Stimulated activated naive CD4-positive, alpha-beta T cell (primary cell): ENCODE results near the gene SDF4.
"Not testable (repeated sequence)": the region's sequence is repeated elsewhere in the genome, so short reads cannot be mapped to it uniquely, and the experiment has no call there.

Source experiments
- DNase-seq, 6 experiments: peaks; one replicate each; lab custom pipeline; 2025; lab: John Stamatoyannopoulos, UW

The SDF4 gene

DNA sequence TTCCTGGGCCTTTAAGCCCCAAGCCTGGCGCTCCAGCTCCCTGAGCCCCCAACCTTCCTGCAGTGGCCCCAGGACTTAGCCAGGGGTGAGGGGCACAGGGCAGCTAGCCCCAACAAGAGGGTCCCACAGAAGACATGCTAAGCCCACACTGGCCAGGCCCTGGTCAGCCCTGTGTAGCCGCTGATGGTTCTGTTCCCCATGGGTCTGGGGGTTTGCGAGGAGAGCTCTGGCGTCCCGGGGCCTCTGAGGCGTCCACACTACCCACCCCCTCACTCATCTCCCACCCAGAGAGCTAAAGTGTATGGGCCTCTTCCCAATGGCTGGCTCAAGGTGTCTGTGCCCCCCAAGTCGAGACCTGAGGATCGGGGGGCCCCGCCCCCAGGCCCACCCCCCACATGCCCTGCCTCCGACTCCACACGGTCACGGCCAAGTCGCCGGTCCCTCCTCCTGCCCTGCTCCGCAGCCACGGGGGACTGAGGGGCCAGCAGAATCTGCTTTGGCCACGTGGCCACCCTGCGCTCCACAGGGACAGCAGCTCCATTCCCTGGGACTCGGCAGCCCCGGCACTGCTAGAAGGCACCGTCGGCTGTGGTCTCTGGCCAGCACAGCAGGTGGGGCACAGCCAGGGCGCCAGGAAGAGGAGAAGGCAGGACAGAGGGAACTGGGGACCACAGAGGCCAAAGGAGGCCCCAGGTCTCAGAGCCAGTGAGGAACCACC is 33.2 kb downstream of the SDF4 start:
- no peak for DNase-seq

DNA sequence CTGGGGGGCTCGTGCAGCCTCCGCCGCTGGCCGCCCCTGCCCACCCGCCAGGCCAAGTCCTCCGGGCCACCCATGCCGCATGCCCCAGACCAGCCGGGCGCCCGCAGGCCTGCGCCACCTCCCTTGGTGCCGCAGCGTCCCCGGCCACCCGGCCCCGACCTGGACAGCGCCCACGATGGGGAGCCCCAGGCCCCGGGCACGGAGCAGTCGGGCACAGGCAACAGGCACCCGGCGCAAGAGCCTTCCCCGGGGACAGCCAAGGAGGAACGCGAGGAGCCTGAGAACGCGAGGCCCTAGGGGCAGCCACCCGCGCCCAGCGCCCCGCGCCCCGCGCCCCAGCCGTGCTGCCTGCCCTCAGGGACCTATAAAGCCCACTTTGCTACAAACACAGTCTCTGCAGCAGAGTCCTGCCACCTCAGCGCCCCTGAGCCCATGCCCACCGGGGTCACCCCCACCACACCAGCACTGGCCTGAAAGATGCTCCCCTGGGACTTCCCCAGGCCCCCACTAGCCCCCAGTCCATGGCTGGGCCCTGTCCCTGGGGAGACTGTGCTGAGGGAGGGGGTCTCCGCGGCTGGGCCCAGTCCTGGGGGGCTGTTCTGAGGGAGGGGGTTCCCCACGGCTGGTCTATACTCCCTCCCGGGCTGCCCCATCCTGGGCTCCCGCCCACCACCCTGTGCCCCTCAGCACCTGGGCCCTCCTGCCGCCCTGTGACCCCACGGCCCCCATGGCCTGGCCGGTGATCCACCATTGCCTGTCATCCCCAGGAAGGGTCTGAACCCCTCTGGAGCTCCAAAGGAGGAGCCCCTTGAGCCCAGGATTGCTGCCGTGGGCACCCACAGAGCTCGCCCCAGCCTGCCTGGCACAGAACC is 34.0 kb downstream of the SDF4 start:
- DNase-seq, result no peak

DNA sequence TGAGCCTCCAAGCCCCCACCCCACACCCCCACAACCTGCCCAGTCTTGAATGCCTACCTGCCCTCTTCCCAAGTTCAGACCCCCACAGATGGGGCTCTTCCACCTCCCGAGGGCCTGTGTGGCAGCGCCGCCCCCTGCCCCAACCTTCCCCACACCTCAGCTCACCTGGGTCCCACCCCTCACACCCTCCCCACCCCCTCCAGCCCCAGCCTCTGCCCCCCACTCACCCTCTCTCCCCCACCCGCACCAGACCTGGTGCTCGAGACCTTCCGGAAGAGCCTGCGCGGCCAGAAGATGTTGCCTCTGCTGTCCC is 34.7 kb downstream of the SDF4 start:
- no peak for DNase-seq

DNA sequence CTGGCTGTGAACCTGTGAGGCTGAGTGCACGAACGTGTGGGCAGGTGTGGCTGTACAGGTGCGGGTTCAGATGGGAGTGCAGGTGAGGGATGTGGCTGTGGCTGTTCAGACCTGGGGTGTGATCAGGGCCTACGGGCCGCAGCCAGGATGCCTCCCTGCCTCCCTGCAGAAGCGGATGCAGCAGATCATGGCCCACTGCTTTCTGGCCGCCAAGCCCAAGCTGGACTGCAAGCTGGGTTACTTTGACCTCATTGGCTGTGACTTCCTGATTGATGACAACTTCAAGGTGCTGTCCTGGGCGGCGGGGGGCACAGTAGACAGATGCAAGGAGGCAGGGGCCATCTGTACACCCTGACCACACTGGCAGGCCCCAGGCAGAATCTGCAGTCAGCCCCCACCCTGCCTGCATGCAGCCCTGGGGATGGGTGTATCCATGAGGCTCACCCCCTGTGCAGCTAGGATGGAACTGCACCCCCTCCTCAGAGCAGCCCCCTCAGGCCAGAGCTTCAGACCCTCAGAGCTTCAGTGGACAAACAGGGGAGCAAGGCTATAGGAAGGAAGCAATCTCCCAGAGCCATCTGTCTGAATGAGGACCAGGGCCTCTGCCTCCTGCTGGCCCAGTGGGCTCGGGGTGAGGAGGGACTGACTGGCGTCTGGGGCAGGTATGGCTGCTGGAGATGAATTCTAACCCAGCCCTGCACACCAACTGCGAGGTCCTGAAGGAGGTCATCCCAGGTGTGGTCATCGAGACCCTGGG is 35.2 kb downstream of the SDF4 start:
- no peak for DNase-seq

DNA sequence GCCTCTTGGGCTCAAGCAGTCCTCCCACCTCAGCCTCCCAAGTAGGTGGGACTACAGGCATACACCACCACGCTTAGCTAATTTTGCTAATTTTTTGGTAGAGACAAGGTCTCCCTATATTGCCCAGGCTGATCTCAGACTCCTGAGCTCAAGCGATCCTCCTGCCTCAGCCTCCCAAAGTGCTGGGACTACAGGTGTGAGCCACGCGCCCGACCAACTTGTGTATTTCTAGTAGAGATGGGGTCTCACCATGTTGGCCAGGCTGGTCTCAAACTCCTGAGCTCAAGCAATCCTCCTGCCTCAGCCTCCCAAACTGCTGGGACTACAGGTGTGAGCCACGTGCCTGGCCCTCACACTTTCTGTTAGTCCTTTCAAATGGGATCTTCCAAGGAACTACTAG is 36.1 kb downstream of the SDF4 start:
- not testable (repeated sequence) for DNase-seq

DNA sequence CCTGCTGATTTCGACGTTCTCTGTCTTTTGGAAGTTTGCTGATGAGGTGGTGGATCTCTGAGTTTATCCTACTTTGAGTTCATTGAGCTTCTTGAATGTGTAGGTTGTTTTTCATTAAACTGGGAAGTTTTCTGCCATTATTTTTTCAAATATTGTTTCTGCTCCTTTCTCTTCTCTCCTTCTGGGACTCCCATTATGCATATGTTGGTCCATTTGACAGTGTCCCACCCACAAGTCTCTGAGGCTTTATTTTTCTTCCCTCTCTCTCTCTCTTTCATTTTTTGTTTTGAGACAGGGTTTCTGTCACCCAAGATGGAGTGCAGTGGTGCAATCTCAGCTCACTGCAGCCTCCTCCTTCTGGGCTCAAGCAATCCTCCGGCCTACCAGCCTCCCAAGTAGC is 37.1 kb downstream of the SDF4 start:
- DNase-seq, result no peak

DNA sequence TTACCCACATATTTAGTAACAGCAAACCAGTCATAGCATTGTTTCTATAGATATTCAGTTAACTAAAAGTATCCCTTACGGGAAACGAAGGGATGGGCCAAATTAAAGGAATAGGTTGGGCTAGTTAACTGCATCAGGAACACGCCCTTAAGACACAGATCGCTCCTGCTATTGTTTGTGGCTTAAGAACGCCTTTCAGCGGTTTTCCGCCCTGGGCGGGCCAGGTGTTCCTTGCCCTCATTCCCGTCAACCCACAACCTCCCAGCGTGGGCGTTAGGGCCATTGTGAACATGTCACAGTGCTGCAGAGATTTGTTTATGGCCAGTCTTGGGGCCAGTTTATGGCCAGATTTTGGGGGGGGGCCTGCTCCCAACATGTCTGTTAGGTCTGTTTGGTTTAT is 40.1 kb downstream of the SDF4 start:
- DNase-seq, result no peak

DNA sequence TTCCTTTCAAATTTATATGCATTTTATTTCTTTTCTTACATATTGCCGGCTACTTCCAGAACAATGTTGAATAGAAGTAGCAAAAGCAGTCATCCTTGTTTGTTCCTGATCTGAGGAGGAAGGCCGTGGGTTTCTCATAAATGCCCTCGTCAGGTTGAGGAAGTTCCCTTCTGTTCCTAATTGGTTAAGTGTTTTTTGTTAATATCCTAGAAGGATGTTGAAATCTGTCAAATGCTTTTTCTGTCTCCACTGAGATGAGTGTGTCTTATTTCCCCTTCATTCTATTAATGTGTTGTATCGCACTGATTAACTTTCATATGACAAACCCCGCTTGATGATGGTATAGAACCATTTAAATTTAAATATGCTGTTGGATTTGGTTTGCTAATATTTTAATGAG is 42.7 kb downstream of the SDF4 start:
- DNase-seq, result no peak

DNA sequence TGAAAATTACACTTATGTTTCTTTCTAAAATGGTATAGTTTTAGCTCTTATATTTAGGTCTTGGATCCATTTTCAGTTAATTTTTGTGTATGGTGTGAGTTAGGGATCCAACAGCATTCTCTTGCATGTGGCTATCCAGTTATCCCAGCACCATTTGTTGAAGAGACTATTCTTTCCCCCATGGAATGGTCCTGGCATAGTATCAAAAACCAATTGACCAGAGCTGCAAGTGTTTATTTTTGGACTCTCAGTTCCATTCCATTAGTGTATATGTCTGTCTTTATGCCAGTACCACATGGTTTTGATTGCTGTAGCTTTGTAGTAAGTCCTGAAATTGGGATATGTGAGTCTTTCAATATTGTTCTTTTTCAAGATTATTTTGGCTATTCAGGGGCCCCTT is 43.9 kb downstream of the SDF4 start:
- no peak for DNase-seq

DNA sequence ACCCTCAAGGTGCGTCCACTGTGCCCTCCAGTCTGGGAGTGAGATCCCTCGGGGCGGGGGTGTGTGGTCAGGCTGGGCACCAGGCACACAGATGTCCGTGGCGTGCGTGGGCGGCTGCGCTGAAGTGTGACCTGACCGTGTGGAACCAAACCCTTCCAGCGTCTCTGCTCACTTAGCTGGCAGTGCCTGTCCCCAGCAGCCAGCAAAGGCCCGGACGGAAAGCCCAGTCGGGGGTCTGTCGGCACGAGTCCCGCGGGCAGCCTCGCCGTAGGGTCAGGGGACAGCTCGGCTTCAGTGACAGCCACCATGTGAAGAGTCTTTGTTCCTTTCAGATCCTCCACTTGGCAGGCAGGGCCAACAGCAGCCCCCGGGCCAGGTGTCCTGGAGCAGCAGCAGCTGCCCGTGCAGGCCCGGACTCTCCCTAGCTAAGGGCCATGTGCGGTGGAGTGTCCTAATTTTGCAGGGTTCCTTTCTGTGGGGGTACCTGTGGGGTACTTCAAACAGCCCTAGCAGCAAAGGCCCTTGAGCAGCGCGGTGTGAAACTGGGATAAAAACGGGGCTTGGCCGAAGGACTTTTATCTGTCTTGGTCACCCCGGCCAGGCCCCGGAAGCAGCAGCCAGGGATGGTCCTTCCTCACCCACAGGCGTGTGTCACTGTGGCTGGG is 46.6 kb downstream of the SDF4 start:
- no peak for DNase-seq

DNA sequence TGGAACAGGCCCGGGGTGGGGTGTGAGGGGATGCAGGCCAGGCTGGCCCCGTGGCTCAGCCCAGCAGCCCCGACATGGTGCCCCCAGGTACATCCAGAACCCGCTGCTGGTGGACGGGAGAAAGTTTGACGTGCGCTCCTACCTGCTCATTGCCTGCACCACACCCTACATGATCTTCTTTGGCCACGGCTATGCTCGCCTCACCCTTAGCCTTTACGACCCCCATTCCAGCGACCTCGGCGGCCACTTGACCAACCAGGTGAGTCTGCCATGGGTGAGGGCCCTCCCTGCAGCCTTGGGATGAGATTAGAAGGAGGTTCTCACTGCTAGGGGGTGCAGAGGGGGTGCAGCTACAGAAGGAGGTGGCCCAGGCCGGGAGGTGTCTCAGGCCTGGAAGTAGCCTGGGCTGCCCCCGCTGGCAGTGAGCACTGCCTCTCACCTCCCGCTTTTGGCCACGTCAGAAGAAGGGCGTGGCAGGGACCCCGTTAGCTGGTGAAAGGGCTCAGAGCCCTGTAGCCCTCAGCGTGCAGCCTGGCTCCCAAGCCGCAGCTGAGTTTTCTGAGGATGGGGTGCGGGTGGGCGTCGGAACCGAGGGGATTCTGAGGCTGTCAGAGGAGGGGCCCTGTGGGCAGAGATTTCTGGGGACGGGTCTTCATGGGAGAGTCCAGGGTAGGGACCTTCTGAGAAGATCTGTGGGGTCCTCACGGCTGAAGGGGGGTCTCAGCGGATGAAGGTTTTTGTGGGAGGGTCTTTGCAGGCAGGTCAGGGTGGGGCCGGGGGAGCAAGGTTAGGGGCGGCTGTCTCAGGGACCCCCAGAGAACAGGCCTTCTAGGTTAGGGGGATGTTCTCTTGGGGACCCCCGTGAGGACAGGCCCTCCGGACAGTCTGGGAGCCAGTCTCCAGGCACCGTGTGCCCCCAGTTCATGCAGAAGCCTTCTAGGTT is 47.7 kb downstream of the SDF4 start:
- no peak for DNase-seq

DNA sequence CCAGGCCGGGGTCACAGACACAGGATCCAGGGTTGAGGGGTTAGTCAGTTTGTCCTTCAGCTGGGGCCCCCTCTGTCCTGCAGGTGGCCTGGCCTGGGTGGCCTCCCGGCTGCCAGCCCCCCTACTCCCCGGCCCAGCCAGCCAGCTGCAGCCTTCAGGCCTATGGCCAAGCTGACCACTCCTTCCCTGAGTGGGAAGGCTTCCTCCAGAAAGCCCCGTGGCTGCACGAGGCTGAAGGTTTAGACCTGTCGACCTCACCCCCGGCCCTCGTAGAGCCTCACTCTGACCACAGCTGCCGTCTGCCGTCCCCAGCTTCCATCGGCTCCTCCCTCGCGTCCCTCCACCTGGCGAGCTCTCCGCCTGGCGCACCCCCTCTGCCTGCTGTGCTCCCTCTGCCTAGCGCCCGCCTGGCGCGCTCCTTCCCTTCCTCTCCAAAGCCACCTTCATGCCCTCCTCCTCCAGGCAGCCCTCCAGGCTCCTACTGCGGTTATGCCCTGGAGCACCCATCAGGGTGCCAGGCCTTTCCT is 48.5 kb downstream of the SDF4 start:
- DNase-seq, result no peak

DNA sequence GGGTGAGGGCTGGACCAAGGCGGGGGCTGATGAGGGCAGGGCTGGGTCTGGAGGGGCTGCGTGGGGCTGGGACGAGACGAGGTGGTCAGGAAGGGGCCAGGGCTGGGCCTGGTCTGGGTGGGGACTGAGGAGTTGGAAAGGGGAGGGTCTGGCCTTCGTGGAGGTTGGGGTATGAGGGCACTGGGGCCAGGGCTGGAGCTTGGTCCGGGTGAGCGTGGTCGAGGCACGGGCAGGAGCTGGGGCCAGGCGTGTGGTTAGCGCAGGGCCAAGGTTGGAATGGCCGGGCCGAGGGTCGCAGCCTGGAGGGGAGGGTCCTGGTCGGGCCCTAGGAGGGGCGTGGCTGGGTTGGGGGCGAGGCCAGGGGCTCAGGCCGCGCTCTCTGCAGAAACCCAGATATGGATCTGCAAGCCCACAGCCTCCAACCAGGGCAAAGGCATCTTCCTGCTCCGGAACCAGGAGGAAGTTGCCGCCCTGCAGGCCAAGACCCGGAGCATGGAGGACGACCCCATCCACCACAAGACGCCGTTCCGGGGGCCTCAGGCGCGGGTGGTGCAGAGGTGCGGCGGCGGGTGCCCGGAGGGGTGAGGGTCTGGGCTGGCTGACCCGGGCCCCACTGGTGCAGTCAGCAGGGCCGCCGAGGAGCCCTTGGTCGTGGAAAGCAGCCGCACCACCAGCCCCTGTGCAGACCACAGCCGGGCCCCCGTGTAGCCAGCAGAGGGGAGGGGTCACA is 49.1 kb downstream of the SDF4 start:
- DNase-seq, result no peak

DNA sequence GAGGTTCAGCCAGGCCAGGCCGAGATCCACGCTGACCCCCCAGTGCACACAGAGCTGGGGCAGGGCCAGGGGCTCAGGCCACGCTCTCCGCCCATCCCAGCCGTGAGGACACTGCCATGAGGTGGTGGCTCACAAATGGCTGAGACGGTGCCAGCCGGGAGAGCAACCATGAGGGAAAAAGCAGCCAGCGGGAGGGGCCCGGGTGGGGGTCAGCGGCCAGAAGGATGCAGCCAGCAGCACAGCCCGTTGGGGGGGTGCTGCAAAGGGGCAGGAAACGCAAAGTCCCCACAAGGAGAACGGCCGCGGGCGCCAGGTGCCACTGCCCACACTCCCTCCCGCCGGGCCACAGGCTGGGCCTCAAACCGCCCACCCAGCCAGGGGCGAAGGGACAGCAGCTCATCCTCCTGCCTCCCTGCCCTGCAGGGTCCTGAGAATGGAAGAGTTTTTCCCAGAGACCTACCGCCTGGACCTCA is 49.8 kb downstream of the SDF4 start:
- no peak for DNase-seq

DNA sequence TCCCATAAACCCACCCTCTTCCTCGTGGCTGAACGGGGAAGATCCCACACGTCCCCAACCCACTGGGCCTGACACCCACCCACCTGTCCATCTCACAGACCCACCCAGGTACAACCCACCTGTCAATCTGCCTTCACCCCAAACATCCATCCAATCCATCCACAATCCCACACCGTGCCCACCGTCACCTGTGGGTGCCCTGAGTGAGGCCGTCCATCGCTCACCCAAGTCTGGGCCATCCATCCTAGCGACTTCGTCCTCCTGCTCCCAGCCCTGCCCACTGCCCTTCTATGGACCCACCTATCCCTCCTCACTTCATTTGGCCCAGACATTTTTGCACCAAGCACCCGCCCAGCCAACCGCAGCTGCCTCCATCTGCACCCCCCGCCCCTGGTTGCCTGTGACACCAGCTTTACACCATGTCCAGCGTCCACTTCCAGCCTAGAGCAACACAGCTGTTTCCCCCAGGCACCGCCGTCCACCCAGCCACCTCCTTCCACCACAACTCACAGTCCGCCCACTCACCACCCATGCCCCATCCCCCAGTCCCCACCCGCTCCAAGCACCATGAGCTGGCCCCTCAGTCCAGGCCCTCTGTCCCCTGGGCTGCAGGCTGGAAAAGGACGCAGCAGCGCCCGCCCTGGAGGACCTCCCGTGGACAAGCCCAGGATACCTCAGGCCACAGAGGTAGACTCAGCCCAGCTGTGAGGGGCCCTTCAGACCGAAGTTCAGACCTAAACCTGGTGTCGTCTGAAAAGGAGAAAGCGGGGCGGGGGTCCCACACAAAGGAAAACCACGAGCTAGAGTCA is 50.5 kb downstream of the SDF4 start:
- DNase-seq, result no peak

DNA sequence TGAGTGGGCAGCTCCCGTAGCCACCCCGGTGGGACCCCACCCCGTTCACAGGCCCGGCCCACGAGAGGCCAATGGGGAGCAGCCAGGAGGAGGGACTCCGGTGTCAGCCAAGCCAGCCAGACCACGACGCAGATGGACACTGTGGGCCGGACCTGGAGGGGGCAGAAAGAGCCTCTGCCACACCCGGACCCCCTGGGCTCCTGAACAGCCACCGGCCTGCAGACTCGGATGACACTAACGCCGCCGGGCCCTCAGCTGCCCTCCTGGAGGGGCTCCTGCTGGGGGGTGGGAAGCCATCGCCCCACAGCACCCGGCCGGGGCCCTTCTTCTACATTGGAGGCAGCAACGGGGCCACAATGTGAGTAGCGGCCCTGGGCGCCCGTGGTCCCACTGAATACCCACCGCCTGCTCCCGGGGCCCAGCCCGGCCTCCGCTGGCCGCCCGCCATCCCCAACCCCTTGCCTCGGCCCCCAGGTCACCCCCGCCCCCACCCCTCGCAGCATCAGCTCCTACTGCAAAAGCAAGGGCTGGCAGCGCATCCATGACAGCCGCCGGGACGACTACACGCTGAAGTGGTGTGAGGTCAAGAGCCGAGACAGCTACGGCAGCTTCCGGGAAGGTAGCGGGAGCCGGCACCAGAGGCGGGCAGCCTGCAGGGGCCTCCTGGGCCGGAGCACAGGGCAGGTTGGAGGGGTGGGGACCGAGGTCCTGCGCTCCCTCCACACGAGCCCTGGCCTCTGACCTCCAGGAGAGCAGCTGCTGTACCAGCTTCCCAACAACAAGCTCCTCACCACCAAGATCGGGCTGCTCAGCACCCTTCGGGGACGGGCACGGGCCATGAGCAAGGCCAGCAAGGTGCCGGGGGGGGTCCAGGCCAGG is 51.6 kb downstream of the SDF4 start:
- no peak for DNase-seq

DNA sequence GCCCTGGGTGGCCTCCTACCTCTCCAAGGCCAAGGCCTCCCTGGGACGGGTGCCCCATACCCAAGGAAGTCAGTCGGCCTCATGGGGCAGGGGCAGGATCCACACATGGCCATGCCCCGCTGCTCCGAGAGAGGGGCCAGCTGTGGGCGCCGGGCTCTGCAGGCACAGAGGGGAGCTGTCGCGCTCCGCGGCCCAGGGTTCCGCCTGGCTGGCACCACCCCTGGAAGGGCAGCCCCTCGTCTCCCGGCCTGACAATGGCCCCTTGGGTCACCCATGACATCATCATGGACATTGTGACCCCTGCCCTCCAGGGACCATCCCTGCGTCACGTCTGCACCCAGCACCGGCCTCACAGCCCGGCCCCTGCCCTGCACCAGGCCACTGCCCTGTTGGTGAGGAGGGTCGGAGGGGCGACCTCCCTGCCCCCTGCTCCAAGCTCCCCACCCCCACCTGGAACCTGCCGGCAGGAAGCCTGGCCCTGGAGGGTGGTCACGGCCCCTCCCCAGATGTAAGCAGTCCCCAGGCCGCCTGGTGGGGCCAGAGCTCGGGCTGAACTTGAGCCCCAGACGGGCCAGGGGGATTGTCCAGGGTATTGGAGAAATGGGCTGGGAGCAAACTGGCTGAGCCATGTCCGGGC is 52.3 kb downstream of the SDF4 start:
- DNase-seq, result no peak

DNA sequence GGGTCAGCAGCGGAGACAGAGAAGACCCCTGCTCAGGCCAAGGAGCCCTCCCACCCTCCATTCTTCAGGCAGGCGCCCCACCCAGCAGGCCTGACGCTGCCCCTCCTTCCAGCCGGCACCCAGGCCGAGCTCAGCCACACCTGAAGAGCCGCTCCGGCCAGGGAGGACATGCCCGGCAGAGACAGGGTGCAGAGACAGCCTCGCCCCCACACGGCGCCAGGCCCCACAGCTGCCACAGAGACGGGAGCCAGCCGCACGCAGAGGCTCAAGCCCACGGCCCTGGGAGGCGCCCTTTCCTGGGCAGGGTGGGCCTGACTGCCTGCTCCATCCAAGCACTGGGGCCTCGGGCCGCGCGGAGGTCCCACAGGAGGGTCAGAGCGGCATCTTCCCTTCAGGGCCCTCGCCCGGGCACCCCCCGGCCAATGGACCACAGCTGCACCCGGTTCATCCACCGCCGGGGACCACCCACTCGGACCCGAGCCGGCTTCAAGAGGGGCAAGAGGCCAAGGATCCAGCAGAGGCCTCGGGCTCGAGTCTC is 52.9 kb downstream of the SDF4 start:
- no peak for DNase-seq
